ENCODE results near the gene CTNNA3.

DNA sequence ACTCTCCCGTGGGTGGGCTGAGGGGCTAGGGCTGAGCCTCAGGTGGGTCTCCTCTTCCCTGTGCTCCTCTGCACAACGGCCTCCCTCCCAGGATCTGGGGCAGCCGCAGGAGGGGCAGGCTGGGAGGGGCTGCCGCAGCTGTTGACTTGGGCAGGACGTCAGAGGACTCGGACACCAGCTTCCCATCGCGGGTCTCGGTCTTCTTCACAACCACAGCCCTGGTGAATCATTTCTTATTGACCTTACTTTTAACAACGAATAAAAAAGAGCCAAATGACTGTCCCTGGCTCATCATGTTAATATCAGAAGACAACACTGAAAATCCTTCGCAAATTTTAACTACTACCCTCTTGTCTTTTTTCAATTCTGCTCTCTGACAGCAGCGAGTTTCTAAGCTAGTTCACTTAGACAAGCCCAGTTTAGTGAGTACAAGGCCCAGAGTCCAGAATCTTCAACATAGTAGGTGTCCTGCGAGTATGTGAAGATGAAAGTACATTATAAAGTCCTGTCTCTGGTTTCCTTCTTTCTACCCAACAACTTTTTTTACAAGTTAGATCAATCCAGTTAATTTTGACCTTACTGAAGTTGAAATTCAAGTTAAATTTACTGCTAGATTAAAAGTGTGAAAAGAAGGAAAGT is 32.4 kb downstream of the CTNNA3 start:
- TF ChIP-seq POLR2A (IDR thresholded peaks at IDR 0.05), result no peak
- TF ChIP-seq, protein P1, sequence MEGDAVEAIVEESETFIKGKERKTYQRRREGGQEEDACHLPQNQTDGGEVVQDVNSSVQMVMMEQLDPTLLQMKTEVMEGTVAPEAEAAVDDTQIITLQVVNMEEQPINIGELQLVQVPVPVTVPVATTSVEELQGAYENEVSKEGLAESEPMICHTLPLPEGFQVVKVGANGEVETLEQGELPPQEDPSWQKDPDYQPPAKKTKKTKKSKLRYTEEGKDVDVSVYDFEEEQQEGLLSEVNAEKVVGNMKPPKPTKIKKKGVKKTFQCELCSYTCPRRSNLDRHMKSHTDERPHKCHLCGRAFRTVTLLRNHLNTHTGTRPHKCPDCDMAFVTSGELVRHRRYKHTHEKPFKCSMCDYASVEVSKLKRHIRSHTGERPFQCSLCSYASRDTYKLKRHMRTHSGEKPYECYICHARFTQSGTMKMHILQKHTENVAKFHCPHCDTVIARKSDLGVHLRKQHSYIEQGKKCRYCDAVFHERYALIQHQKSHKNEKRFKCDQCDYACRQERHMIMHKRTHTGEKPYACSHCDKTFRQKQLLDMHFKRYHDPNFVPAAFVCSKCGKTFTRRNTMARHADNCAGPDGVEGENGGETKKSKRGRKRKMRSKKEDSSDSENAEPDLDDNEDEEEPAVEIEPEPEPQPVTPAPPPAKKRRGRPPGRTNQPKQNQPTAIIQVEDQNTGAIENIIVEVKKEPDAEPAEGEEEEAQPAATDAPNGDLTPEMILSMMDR (IDR thresholded peaks at IDR 0.05), result no peak

Data from right lobe of liver (tissue), 4 donors.